A549 (cell line): ENCODE results near the gene GPRC5D. TPM values are rescaled to one million over a fixed set of nuclear protein-coding genes. Genes with fewer than 3 reads are reported as not detected.
A peak's percentile ranks its signal among the peaks of the same experiment; 100 is the strongest.

Experiments
- ATAC-seq, 2 experiments: fragments of 200-7000 bp in 1 of 2; fragments of >200 bp in 1 of 2; cut with Nextera tagmentation in 1 of 2; cut with Tn5 transposase in 1 of 2; 3 replicates each; pipeline versions ENCODE4 v1.8.0 to v1.9.1; 2018 to 2020; ENCODE audit warnings: mild to moderate bottlenecking in 1 of 2, moderate library complexity in 1 of 2
- CTCF ChIA-PET: fragments of 300-600 bp; sonication (Branson Sonifier 250); formaldehyde crosslinking; extraction: SDS; loops from one replicate; lab custom pipeline; 2021; ENCODE audit warnings: antibody characterized with exemption, inconsistent platforms; lab: Yijun Ruan, JAX
- POLR2A ChIA-PET: fragments of 350-600 bp; formaldehyde crosslinking; extraction: SDS; loops from one replicate; lab custom pipeline; 2021; ENCODE audit warnings: antibody characterized with exemption, inconsistent platforms; lab: Yijun Ruan, JAX
- DNase-seq, 2 experiments: peaks; one replicate each; pipeline versions ENCODE4 v3.0.0 to v3.0.0-alpha.2; 2011 to 2016; ENCODE audit warnings: low read depth in 1 of 2, low spot score in 1 of 2
- FAIRE-seq: peaks from 2 replicates; lab custom pipeline; 2011; peaks lifted over from hg19 to GRCh38; lab: Jason Lieb, UNC
- H3K27ac ChIP-seq, 2 experiments: fragments of >200 bp; sonication (Bioruptor Twin); formaldehyde crosslinking; 3 replicates each; pipeline ENCODE4 v1.5.1; 2016 to 2017
- H3K4me1 ChIP-seq: fragments of >200 bp; sonication (Bioruptor Twin); formaldehyde crosslinking; 3 replicates; pipeline ENCODE4 v1.6.1; 2016
- H3K4me2 ChIP-seq: fragments of >200 bp; sonication (Bioruptor Twin); formaldehyde crosslinking; 3 replicates; pipeline ENCODE4 v1.6.1; 2016
- H3K4me3 ChIP-seq: fragments of >200 bp; sonication (Bioruptor Twin); formaldehyde crosslinking; 3 replicates; pipeline ENCODE4 v1.5.1; 2016
- H3K9me3 ChIP-seq: fragments of >200 bp; sonication (Bioruptor Twin); formaldehyde crosslinking; 3 replicates; pipeline ENCODE4 v1.6.1; 2016
- ATOH8 ChIP-seq: fragments of 250-450 bp; sonication (Bioruptor Pico); IDR thresholded peaks from 2 replicates; pipeline ENCODE4 v1.5.0; 2020; ENCODE audit warnings: low read depth, mild to moderate bottlenecking, moderate library complexity
- CBX2 ChIP-seq: fragments of 200-600 bp; sonication (generic); IDR thresholded peaks from 2 replicates; pipeline ENCODE4 v1.6.1; 2016; ENCODE audit warnings: low read depth, mild to moderate bottlenecking, borderline replicate concordance
- CEBPB ChIP-seq, 2 experiments: fragments of >200 bp in 1 of 2; sonication (Bioruptor Twin) in 1 of 2; formaldehyde crosslinking in 1 of 2; IDR thresholded peaks; 2 replicates each; pipeline ENCODE4 v1.6.1; 2012 to 2016
- CHD4 ChIP-seq: fragments of 200-600 bp; sonication (generic); IDR thresholded peaks from 2 replicates; pipeline ENCODE4 v1.6.1; 2016; ENCODE audit warnings: antibody characterized with exemption, mild to moderate bottlenecking, borderline replicate concordance
- EHF ChIP-seq: fragments of 250-450 bp; sonication (Bioruptor Pico); IDR thresholded peaks from 2 replicates; pipeline ENCODE4 v1.5.0; 2020; ENCODE audit warnings: mild to moderate bottlenecking
- FOSB ChIP-seq: fragments of 250-450 bp; sonication (Bioruptor Pico); IDR thresholded peaks from 2 replicates; pipeline ENCODE4 v1.5.0; 2020; ENCODE audit warnings: mild to moderate bottlenecking, moderate library complexity
- HEYL ChIP-seq: fragments of 250-450 bp; sonication (Bioruptor Pico); IDR thresholded peaks from 2 replicates; pipeline ENCODE4 v1.8.0; 2021; ENCODE audit warnings: mild to moderate bottlenecking, moderate library complexity
- HMGXB4 ChIP-seq: fragments of 250-450 bp; sonication (Bioruptor Pico); IDR thresholded peaks from 2 replicates; pipeline ENCODE4 v1.5.0; 2021; ENCODE audit warnings: mild to moderate bottlenecking, moderate library complexity, borderline replicate concordance
- HOXA7 ChIP-seq: fragments of 250-450 bp; sonication (Bioruptor Pico); IDR thresholded peaks from 2 replicates; pipeline ENCODE4 v1.5.0; 2020; ENCODE audit warnings: mild to moderate bottlenecking, moderate library complexity
- KDM1A ChIP-seq: fragments of 200-600 bp; sonication (generic); IDR thresholded peaks from 2 replicates; pipeline ENCODE4 v1.6.1; 2016; ENCODE audit warnings: low read depth, mild to moderate bottlenecking
- KDM5A ChIP-seq: fragments of 200-600 bp; sonication (generic); IDR thresholded peaks from 2 replicates; pipeline ENCODE4 v1.6.1; 2016; ENCODE audit warnings: antibody characterized with exemption, mild to moderate bottlenecking
- PBX3 ChIP-seq: IDR thresholded peaks from 2 replicates; pipeline ENCODE4 v1.6.1; 2012
- POLR2AphosphoS2 ChIP-seq: conservative IDR thresholded peaks from 2 replicates; pipeline ENCODE4 v1.6.1; 2012; ENCODE audit warnings: low read length, improper control_type of control experiment, inconsistent platforms
- RARB ChIP-seq: fragments of 250-450 bp; sonication (Bioruptor Pico); IDR thresholded peaks from 2 replicates; pipeline ENCODE4 v1.8.0; 2021; ENCODE audit warnings: mild to moderate bottlenecking, moderate library complexity
- RCOR1 ChIP-seq: fragments of 150-350 bp; IDR thresholded peaks from 2 replicates; pipeline ENCODE4 v1.6.1; 2014; ENCODE audit warnings: antibody characterized with exemption, low read length, low read depth
- REST ChIP-seq: fragments of 200-600 bp; sonication (generic); IDR thresholded peaks from 2 replicates; pipeline ENCODE4 v1.6.1; 2016; ENCODE audit warnings: antibody characterized with exemption, mild to moderate bottlenecking, moderate library complexity
- SMC3 ChIP-seq: fragments of >200 bp; sonication (Bioruptor Twin); formaldehyde crosslinking; IDR thresholded peaks from 3 replicates; pipeline ENCODE4 v1.6.1; 2018; ENCODE audit warnings: inconsistent platforms
- USF2 ChIP-seq: fragments of 450-650 bp; IDR thresholded peaks from 2 replicates; pipeline ENCODE4 v1.6.1; 2014; ENCODE audit warnings: antibody characterized with exemption
- ZFP36 ChIP-seq: fragments of 450-650 bp; IDR thresholded peaks from 2 replicates; pipeline ENCODE4 v1.6.1; 2014; ENCODE audit warnings: borderline replicate concordance; ENCODE audit not compliant: partially characterized antibody
- ZNF302 ChIP-seq: fragments of 250-450 bp; sonication (Bioruptor Pico); IDR thresholded peaks from 2 replicates; pipeline ENCODE4 v1.9.0; 2021; ENCODE audit warnings: inconsistent platforms, mild to moderate bottlenecking, moderate library complexity
- ZSCAN20 ChIP-seq: fragments of 250-450 bp; sonication (Bioruptor Pico); IDR thresholded peaks from 2 replicates; pipeline ENCODE4 v1.8.0; 2022; ENCODE audit warnings: mild to moderate bottlenecking, moderate library complexity
- WGBS: methylation state at CpG from one replicate; pipeline ENCODE4 v1.1.6; 2017; ENCODE audit errors: missing lambda C conversion rate; 5-methylcytosine and 5-hydroxymethylcytosine counted together
- polyA plus RNA-seq, 4 experiments: library from polyadenylated mRNA; depleted of rRNA in 3 of 4; stranded (reverse); fragments of >200 nt; fragmentation: RNase III in 1 of 4; extraction: RNeasy Plus Mini Kit Qiagen cat#74134 plus additional on column Dnase treatment in 1 of 4; gene quantifications; 2 replicates in 3 of 4; 3 replicates in 1 of 4; pipeline ENCODE4 v1.2.3, GENCODE V29; 2011 to 2017

GPRC5D gene
- polyA plus RNA-seq, 2 of the 4 experiments (the other 2 are of a cell fraction), result not detected

GRCh38 chr12:12941450-12942350, 10.3 kb downstream of the GPRC5D start:
- Histone ChIP-seq H3K4me3 (no peak overlapping the region), H3K27ac (0 out of 6 replicates have a peak overlapping the region, but pooled peaks of 1 of the 2 experiments have one; percentile 15), H3K4me1 (peaks cover under 1% of the 10 kb centered on the region; the same call in 1 of the 3 replicates), H3K9me3 (no peaks in the 10 kb centered on the region), H3K4me2 (no peak overlapping the region)
- no peak for FAIRE-seq
- no peak for DNase-seq
- peak; percentile 51 to 71; a peak in 5 of 6 replicates for ATAC-seq
- TF ChIP-seq PBX3 (no peak), KDM1A (no peak), CHD4 (no peak), FOSB (CRISPR knock-in tag) (no peak), RARB (no peak), SMC3 (no peak), ATOH8 (CRISPR knock-in tag) (no peak), CBX2 (no peak), ZNF302 (CRISPR knock-in tag) (no peak), HMGXB4 (no peak), USF2 (no peak), EHF (no peak), RCOR1 (no peak), CEBPB (IDR thresholded peaks at IDR 0.05) (no peak), POLR2AphosphoS2 (no peak)
- ChIA-PET CTCF (interaction anchor here (0.8 to 2.6 kb wide), 5 partner anchors 26 to 105 kb away, joined by 3 to 9 read pairs (median 4); no protein-coding TSS in a partner anchor), POLR2A (interaction anchor here (1.2 kb wide), 1 partner anchor 38 kb away, joined by 3 read pairs; no protein-coding TSS in a partner anchor)
- WGBS, result 86% methylated on average over 10 of the region's 10 CpGs

GRCh38 chr12:12939888-12940287, 12.1 kb downstream of the GPRC5D start:
- ChIA-PET CTCF (interaction anchor here (1.2 to 1.6 kb wide), 2 partner anchors 18 to 49 kb away, joined by 3 to 4 read pairs; partner anchors contain the start of gene GPRC5A), POLR2A (no interaction called here)
- WGBS, result 68% methylated on average over 1 of the region's 1 CpG
- TF ChIP-seq HEYL (CRISPR knock-in tag), result no peak
- TF ChIP-seq HOXA7, result no peak
- TF ChIP-seq ZFP36, result no peak
- TF ChIP-seq REST, result no peak
- TF ChIP-seq KDM5A, result no peak
- TF ChIP-seq ZSCAN20, result no peak
- no peak for TF ChIP-seq RARB
- no peak for TF ChIP-seq HMGXB4
- H3K9me3 ChIP-seq, result no peaks in the 10 kb centered on the region
- H3K4me2 ChIP-seq, result no peak overlapping the region
- no peak for ATAC-seq
- no peak for FAIRE-seq
- no peak for DNase-seq
- H3K4me1 ChIP-seq, result no peaks in the 10 kb centered on the region
- no peak overlapping the region for H3K4me3 ChIP-seq
- H3K27ac ChIP-seq, result no peak overlapping the region
